SIG-M5 treated with dmso at 0.1 percent for 504 hours (cell line): Measurements from ENCODE around the gene AQP5.
A peak's percentile ranks its signal among the peaks of the same experiment; 100 is the strongest.

ENCODE experiments used
- DNase-seq: peaks from one replicate; lab custom pipeline; 2025; ENCODE audit not compliant: unreplicated experiment; lab: John Stamatoyannopoulos, UW

Gene AQP5

DNA sequence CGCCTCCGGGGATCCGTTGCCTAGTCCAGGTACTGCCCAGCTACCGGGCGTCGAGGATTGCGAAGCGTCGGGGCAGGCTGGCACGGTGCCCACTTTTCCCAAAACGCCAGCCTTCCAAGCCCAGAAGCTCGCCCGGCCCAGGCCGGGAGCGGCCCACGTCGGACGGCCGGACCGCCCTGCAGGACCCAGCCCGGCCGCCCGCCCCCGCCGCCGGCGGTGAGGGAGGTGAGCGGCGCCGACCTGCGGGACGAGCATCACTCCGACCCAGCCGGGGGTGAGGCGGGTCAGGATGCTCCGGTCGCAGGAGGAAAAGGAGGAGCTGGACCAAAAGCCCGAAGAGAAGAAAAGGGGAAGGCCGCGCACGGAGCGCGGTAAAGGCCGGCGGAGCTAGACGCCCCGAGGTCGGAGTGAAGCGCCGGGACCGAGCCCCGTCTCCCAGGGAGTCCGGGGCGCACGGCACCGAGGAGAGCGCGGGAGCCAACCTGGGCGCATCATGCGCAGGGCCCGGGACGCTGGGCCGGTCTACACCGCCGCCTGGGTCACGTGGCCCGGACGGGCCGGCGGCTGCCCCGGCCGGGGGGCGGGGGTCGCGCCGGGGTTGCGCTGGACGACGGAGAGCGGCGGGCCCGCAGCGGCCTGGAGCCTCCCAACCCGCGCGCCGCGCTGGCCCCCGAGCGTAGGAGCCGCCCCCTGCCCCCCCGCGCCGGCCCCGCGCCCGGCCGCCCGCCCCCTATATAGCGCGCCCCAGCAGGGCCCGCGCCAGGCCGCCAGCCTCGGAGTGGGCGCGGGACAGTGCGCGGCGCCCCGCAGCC, at the start of gene AQP5:
TSS of gene AQP5 (plus strand) at position 762 of the 812 bp plus-strand sequence. CDS start 146 bp downstream, outside the sequence.
- no peak for DNase-seq

- no peak for DNase-seq
Measured at GRCh38 chr12:49912345-49913255, 49.1 kb upstream of the AQP5 start.

DNA sequence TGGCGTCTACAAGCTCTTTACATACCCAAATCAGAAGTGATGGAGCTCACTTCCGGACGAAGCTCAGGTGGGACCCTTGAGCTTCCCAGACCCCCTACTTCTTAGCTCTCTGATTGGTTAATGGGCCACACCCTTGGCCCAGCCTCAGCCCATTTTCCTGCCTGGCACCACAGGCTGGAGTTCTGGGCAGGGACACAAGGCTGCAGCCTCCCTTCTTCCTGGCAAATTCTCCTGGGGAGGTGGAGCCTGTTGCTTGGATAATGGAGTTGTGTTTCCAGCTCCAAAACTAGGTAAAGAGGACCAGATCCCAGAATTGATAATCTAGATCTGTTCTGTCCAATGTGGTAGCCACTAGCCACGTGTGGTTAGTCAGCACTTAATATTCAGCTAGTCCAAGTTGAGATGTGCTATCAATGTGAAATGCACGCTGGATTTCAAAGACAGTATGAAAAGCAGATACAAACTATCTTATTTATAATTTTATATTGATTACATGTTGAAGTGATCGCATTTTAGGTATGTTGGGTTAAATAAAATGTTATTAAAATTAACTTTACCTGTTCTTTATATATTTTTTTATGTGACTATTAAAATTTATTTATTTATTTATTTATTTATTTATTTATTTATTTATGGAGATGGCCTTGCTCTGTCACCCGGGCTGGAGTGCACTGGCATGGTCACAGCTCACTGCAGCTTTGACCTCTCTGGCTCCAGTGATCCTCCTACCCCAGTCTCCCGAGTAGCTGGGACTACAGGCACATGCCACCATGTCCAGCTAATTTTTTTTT, 45.3 kb upstream of the AQP5 start:
- no peak for DNase-seq

DNA sequence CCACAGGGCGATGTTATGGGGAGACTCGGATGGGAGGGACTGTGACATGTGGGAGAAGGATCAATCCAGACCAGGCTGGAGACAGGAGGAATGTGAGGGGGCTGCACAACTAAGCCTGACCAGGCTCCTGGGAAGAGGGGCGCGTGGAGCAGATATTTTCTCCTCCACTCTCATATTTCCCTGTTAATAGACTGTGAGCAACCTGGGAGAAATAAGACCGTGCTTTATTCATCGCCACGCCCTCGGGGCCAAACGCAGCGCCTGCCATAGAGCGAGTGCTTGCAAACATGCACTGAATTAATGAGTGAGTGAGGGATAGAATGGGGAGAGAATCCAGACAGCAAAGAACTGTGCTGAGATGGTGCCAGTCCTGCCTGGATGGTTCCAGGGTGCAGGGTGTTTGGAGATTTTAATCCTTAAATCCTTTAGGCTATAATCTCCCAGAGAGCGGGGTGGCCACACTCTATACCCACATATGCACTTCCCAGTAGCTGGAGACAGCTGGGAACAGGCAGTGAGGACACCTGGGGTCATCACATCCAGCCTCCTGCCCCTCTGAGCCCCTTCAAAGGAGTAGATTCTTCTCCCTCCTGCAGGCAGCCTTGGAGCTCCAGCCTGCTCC, 44.4 kb upstream of the AQP5 start:
- no peak for DNase-seq

- DNase-seq, result no peak
Measured at GRCh38 chr12:49917788-49918173, 43.9 kb upstream of the AQP5 start.

DNA sequence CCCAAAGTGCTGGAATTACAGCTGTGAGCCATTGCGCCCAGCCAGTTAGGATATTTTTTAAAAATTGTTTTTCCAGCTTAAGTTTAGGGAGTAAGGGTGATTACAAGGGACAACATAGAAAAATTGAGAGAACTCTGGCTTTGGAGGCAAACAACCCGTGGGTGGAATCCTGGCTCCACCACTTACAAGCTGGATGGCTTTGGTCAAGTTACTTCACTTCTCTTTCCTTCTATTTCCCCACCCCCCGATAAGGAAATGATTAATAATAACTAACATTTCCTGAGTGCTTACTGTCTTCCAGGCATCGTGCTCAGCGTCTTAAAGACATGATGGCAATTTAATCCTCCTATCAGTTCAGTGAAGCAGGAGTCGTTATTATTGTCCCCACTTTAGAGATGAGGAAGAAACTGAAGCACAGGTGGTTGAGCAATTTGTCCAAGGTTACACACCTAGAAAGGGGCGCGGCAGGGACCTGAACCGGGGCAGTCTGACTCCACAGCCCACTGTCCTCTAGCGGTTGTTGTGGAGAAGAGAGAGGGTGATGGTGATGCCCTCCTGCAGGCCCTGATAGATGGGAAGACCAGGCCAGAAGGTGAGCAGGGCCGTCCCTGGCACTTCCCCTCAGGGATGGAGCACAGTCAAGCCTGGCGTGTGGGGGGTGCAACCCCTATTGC, 41.3 kb upstream of the AQP5 start:
- no peak for DNase-seq

DNA sequence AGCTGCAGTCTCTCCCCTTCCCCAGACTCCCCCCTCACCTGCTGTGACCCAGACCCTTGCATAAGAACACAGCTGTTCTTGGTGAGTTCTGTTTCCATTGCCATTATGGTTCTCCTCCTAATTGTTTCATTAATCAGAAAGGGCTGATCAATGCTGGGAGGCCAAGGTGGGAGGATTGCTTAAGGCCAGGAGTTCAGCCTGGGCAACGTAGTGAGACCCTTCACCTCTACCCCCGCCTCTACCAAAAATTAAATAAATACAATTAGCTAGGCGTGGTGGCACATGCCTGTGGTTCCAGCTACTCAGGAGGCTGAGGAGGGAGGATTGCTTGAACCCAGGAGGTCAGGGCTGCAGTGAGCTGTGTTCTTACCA, 40.8 kb upstream of the AQP5 start:
- no peak for DNase-seq

GRCh38 chr12:49921299-49921698, 40.4 kb upstream of the AQP5 start:
- DNase-seq, result no peak

GRCh38 chr12:49921936-49922335, 39.7 kb upstream of the AQP5 start:
- no peak for DNase-seq

DNA sequence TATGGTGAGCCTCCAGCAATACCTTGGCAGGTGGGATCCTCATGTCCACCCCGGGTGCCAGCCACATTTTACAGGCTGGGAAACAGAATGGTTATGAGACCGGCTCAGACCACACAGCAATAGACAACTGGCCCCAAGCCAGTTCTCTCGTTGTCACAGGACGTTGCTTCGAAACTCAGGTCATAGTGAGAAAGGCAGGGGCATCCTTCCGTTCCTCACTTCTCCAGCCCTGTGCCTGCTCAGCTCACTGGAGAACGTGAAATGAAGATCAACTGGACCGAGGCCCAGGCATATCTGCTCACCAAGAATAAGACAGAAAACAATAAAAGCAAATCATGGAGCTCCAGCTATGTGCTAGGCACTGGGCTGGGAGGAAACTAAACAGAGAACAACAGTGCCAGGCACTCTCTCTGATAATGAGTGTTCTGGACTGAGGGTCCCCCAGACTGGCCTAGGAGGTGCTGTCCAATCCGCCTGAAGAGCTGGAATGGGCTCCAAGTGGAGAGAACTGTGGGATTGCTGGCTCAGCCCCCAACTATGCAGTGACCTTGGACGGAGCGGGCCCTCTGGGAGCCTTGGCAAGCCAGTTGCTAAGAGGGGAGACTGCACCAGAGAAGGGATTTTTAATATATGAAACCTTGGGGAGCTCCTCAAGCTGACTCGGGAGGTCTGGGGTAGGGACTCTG, 39.2 kb upstream of the AQP5 start:
- DNase-seq, result no peak

GRCh38 chr12:49923035-49923644, 38.5 kb upstream of the AQP5 start:
- no peak for DNase-seq

- no peak for DNase-seq
Measured at GRCh38 chr12:49923880-49924556, 37.7 kb upstream of the AQP5 start.

DNA sequence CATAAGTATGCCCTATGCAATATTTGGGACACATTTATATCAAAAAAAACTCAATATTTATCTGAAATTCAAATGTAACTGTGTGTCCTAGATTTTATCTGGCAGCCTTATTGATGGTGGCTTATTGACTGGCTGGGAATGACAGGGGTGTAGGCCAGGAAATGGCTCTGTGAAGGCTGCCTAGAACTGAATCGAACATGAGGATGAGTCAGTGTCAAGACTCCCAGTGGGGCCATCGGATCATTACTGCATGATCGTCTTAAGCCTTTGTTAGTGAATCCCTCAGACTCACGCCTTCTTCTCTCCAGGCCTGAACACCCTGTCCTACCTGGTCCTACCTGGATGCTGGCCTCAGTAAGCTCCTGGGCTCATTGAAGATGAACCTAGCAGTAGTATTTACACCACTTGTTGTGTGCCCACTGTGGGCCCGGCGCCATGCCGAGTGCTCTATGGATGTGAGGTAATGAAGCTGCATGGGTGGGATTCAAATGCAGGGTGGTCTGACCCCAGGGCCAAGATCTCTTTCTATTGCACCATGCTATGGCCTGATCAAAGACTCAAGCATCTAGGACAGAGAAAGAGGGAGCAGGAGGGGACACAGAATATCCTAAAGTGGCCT, 36.9 kb upstream of the AQP5 start:
- no peak for DNase-seq

GRCh38 chr12:49925433-49926204, 36.1 kb upstream of the AQP5 start:
- peak; percentile 22 for DNase-seq

DNA sequence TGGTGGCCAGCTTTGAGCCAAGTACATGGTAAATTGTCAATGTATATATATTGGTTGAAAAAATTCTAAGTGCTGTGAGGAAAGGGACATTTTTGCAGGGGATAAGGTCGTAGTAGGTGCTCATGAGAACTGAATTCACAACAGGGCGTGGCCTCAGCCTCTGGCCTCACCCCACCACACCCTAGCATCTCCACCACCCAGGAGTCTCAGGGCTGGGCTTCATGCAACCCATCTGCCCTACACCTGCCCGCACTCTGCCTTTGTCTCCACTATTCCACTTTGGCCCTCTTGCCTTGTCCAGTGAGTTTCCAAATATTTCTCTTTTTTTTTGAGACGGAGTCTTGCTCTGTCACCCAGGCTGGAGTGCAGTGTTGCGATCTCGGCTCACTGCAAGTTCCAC, 33.2 kb upstream of the AQP5 start:
- DNase-seq, result no peak

DNA sequence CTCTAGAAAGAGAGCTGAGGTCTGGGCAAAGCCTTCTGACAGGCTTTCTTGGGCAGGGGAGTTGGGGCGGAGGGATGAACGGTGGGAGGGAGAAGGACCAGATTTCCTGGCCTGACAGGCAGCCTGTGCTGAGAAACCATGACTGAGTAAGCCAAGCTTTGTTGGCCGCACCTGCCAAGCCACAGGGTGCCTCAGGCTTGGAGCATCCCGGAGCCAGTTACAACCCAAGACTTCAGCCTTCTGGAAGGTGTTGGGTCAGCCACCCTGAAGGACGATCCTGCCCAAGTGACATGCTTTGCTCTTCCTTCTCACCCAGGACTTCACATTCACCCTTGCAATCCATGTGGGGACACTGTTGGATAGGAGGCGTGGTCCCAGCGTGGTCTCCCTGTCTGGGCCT, 32.1 kb upstream of the AQP5 start:
- DNase-seq, result no peak

DNA sequence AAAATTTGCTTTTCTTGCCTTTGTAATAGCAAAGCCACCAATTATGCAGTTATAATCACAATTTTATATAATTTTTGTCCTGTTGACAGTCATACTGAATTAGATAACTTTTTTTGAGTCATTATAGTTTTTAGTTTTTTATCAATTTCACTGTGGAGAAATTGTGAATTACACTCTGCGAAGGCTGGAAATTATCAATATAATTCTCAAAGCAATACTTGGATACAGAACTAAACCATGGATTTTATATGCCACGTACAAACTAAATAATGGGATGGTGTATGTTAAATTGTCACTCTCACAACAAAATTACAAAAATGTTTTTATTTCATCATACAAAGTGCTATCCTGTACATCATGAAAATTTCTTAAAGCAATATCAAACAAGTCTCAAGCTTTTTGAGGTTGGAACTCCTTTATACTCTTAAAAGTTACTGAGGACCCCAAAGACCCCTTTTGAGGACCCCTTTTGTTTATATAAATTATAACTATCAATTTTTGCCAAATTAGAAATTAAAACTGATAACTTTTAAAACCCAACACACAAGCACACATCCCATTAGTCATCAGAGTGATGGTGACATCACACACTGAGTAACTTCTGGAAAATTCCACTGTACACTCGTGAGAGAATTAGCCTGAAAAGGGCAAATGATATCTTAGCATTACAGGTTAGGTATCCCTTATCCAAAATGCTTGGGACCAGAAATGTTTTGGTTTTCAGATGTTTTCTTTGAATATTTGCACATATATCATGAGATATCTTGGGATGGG, 31.0 kb upstream of the AQP5 start:
- no peak for DNase-seq
